ENCODE measurements around the gene PDE6G.
A peak's percentile ranks its signal among the peaks of the same experiment; 100 is the strongest.

The PDE6G gene

DNA sequence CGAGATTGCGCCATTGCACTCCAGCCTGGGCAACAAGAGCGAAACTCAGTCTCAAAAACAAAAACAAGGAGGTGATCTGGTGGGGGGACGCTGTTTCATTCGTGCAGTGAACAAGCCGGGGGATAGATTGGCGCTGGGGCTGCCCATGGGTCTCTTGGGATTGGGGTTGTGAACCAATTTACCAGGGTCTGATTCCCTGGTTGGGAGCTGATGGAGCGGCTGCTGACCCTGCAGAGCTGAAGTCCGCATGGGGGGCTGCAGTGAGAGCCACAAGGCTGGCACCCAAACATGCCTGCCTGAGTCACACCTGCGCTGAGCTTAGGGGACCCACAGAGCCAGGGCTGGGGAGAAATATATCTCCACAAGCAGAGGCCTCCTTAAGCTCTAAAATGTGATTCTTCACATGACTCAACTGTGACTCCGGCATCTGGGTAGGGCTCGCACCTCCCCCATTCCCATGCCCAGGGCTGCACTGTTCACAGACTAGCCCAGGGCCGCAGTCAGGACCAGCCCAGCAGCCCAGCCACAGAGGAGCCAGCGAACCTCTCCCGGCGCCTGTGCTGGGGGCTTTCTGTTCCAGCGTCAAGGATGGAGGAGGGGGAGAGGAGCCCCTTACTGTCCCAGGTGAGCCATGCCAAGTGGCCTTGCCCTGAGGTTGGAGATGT is 14.4 kb downstream of the PDE6G start:
- FAIRE-seq = no peak
- DNase-seq (ENCODE audit: insufficient read length, low spot score) = no peak
- TF ChIP-seq POLR2A (IDR thresholded peaks at IDR 0.05; ENCODE audit: low read depth, low read length) (no peak), POU2F2 (IDR thresholded peaks at IDR 0.05; ENCODE audit: low read depth, low read length) (no peak), SPI1 (IDR thresholded peaks at IDR 0.05; ENCODE audit: low read depth, low read length) (no peak), POLR2AphosphoS5 (IDR thresholded peaks at IDR 0.05; ENCODE audit: low read depth, low read length) (no peak), TAF1 (IDR thresholded peaks at IDR 0.05; ENCODE audit: low read depth, low read length) (no peak), PAX5 (IDR thresholded peaks at IDR 0.05; ENCODE audit: insufficient read depth, low read length, severe bottlenecking) (no peak)

DNA sequence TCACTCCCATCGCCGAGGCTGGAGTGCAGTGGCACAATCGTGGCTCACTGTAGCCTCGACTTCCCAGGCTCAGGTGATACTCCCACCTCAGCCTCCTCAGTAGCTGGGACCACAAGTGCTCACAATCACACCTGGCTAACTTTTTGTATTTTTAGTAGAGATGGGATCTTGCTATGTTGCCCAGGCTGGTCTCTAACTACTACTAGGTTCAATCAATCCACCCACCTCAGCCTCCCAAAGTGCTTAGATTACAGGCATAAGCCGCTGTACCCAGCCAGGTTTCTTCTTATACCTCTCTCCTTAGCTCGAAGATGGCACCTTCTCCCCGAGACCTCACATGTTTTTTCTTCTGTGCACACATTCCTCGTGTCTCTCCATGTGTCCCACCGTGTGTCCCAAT is 16.3 kb downstream of the PDE6G start:
- DNase-seq (ENCODE audit: insufficient read length, low spot score) = no peak
- no peak for TF ChIP-seq POLR2AphosphoS5 (IDR thresholded peaks at IDR 0.05; ENCODE audit: low read depth, low read length)
- no peak for TF ChIP-seq POLR2A (IDR thresholded peaks at IDR 0.05; ENCODE audit: low read depth, low read length)
- TF ChIP-seq SPI1 (IDR thresholded peaks at IDR 0.05; ENCODE audit: low read depth, low read length) = no peak
- TF ChIP-seq POU2F2 (IDR thresholded peaks at IDR 0.05; ENCODE audit: low read depth, low read length) = no peak
- TF ChIP-seq TAF1 (IDR thresholded peaks at IDR 0.05; ENCODE audit: low read depth, low read length) = no peak
- TF ChIP-seq PAX5 (IDR thresholded peaks at IDR 0.05; ENCODE audit: insufficient read depth, low read length, severe bottlenecking) = no peak
- no peak for FAIRE-seq

DNA sequence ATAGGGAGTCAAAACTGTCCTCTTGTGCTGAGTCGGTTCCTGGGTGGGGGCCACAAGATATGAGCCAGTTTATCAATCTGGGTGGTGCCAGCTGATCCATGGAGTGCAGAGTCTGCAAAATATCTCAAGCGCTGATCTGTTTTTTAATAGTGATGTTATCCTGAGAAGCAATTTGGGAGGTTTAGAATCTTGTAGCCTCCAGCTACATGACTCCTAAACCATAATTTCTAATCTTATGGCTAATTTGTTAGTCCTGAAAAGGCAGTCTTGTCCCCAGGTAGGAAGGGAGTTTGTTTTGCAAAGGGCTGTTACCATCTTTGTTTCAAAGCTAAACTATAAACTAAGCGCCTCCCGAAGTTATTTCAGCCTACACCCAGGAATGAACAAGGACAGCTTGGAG is 17.7 kb downstream of the PDE6G start:
- TF ChIP-seq SPI1 (IDR thresholded peaks at IDR 0.05; ENCODE audit: low read depth, low read length) (no peak), POLR2A (IDR thresholded peaks at IDR 0.05; ENCODE audit: low read depth, low read length) (no peak), TAF1 (IDR thresholded peaks at IDR 0.05; ENCODE audit: low read depth, low read length) (no peak), POU2F2 (IDR thresholded peaks at IDR 0.05; ENCODE audit: low read depth, low read length) (no peak), PAX5 (IDR thresholded peaks at IDR 0.05; ENCODE audit: insufficient read depth, low read length, severe bottlenecking) (no peak), POLR2AphosphoS5 (IDR thresholded peaks at IDR 0.05; ENCODE audit: low read depth, low read length) (no peak)
- DNase-seq (ENCODE audit: insufficient read length, low spot score) = no peak
- no peak for FAIRE-seq

DNA sequence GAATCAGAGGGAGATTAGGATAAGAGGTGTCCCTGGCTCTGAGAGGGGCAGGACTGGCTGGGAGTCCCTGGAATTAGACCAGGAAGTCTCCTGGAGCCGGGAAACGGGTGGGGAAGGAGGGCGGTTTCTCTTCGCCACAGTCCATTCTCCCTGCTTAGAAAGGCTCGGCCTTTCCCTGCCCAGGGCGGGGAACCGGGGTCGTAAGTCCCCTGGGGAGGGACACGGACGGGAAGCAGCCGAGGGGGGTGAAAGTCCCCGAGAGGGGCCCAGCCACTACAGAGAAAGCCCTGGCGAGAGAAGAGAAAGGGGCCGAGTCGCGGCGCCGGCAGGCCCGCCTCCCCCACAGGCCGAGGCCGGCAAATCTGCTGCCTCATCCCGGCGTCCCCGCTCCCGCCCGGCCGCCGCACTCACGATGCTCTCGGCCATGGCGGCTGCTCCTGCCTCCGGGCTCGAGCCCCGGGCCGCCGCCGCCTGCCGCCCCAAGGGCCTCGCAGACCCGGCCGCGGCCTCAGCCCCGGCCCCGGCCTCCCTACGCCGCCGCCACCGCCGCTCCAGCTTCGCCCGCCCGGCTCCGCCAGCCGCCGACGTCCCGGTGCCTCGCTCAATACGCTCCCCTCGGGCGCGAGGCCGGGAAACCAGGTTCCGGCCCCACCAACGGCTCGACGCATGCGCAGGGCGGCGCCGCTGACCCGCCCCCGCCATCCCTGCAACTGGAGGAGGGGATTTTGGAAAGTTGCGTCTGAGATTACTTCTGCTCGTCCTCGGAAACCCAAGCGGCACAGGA is 19.6 kb downstream of the PDE6G start, which contains the start of the genes NPLOC4 and TSPAN10:
NPLOC4 (minus strand) TSS at position 608 of the 784 bp plus-strand sequence; CDS start at position 426, 182 bp downstream.
TSPAN10 (plus strand) TSS at position 692 of the 784 bp plus-strand sequence. CDS start 5,217 bp downstream, outside the sequence.
- DNase-seq (ENCODE audit: insufficient read length, low spot score) (peak; percentile 95), FAIRE-seq (peak; percentile 91)
- TF ChIP-seq POLR2A (IDR thresholded peaks at IDR 0.05; ENCODE audit: low read depth, low read length) (peak; percentile 65), PAX5 (IDR thresholded peaks at IDR 0.05; ENCODE audit: insufficient read depth, low read length, severe bottlenecking) (no peak), POLR2AphosphoS5 (IDR thresholded peaks at IDR 0.05; ENCODE audit: low read depth, low read length) (no peak), POU2F2 (IDR thresholded peaks at IDR 0.05; ENCODE audit: low read depth, low read length) (peak; percentile 52; the same call in 1 of the 2 replicates), TAF1 (IDR thresholded peaks at IDR 0.05; ENCODE audit: low read depth, low read length) (peak; percentile 94), SPI1 (IDR thresholded peaks at IDR 0.05; ENCODE audit: low read depth, low read length) (no peak)

DNA sequence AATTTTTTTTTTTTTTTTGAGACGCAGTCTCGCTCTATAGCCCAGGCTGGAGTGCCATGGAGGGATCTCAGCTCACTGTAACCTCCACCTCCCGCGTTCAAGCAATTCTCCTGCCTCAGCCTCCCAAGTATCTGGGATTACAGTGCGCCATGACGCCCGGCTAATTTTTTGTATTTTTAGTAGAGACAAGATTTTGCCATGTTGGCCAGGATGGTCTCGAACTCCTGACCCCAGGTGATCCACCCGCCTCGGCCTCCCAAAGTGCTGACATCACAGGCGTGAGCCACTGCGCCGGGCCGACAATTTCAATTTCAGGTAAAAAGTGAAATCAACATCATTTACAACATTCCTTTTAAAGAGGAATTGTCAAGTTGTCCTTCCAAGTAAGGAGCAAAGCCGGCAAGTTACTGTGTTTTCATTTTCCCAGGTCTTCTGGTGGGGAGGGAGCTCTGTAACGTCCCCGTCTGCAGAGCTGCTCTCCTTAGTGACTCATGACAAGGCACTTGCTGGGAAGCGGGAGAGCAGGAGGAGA is 20.3 kb downstream of the PDE6G start:
- TF ChIP-seq POLR2A (IDR thresholded peaks at IDR 0.05; ENCODE audit: low read depth, low read length) (no peak), POU2F2 (IDR thresholded peaks at IDR 0.05; ENCODE audit: low read depth, low read length) (no peak), POLR2AphosphoS5 (IDR thresholded peaks at IDR 0.05; ENCODE audit: low read depth, low read length) (no peak), TAF1 (IDR thresholded peaks at IDR 0.05; ENCODE audit: low read depth, low read length) (no peak), SPI1 (IDR thresholded peaks at IDR 0.05; ENCODE audit: low read depth, low read length) (no peak), PAX5 (IDR thresholded peaks at IDR 0.05; ENCODE audit: insufficient read depth, low read length, severe bottlenecking) (no peak)
- FAIRE-seq = no peak
- no peak for DNase-seq (ENCODE audit: insufficient read length, low spot score)

DNA sequence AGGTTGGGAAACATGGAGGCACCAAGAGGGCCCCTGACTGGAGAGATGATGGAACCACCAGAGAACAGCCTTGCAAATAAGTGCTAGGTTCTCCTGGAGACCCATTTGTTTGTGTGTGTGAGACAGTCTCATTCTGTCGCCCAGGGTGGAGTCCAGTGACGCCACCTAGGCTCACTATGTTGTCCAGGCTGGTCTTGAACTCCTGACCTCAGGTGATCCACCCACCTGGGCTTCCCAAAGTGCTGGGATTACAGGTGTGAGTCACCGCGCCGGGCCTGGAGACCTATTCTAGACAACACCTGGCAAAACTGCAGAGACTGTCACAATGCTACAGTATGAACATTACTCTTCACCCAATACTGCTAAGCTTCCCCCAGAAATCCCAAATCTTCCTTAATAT is 20.9 kb downstream of the PDE6G start:
- DNase-seq (ENCODE audit: insufficient read length, low spot score) = no peak
- FAIRE-seq = no peak
- no peak for TF ChIP-seq SPI1 (IDR thresholded peaks at IDR 0.05; ENCODE audit: low read depth, low read length)
- TF ChIP-seq POLR2AphosphoS5 (IDR thresholded peaks at IDR 0.05; ENCODE audit: low read depth, low read length) = no peak
- TF ChIP-seq POLR2A (IDR thresholded peaks at IDR 0.05; ENCODE audit: low read depth, low read length) = no peak
- no peak for TF ChIP-seq TAF1 (IDR thresholded peaks at IDR 0.05; ENCODE audit: low read depth, low read length)
- no peak for TF ChIP-seq PAX5 (IDR thresholded peaks at IDR 0.05; ENCODE audit: insufficient read depth, low read length, severe bottlenecking)
- no peak for TF ChIP-seq POU2F2 (IDR thresholded peaks at IDR 0.05; ENCODE audit: low read depth, low read length)

DNA sequence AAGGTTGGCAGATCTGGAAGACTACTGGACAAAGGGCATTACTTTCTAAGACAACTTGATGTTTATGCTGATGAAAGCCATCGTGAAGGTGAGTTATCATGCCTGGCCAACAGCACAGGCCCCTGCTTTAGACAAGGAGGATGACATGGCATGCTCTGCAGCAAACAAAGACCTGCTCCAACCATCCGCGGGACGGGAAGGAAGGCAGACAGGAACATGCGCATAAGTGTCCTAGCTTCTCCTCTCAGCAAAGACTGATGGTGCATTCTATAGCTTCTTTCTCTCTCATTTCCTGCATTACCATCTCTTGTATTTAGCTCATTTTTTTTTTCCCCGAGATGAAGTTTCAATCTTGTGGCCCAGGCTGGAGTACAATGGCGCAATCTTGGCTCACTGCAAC is 24.9 kb downstream of the PDE6G start:
- FAIRE-seq = no peak
- no peak for TF ChIP-seq TAF1 (IDR thresholded peaks at IDR 0.05; ENCODE audit: low read depth, low read length)
- no peak for TF ChIP-seq PAX5 (IDR thresholded peaks at IDR 0.05; ENCODE audit: insufficient read depth, low read length, severe bottlenecking)
- TF ChIP-seq POLR2A (IDR thresholded peaks at IDR 0.05; ENCODE audit: low read depth, low read length) = no peak
- no peak for TF ChIP-seq POU2F2 (IDR thresholded peaks at IDR 0.05; ENCODE audit: low read depth, low read length)
- TF ChIP-seq SPI1 (IDR thresholded peaks at IDR 0.05; ENCODE audit: low read depth, low read length) = no peak
- TF ChIP-seq POLR2AphosphoS5 (IDR thresholded peaks at IDR 0.05; ENCODE audit: low read depth, low read length) = no peak
- DNase-seq (ENCODE audit: insufficient read length, low spot score) = no peak

DNA sequence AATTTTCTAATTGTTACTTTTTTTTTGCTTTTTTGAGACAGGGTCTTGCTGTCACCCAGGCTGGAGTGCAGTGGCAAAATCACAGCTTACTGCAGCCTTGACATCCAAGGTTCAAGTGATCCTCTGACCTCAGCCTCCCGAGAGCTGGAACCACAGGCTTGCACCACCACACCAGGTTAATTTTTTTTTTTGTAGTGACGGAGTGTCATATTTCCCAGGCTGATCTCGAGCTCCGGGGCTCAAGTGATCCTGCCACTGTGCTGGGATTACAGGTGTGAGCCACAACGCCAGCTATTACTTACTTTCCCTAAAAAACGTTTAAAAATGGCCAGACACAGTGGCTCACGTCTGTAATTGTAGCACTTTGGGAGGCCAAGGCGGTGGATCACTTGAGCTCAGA is 26.1 kb downstream of the PDE6G start:
- TF ChIP-seq PAX5 (IDR thresholded peaks at IDR 0.05; ENCODE audit: insufficient read depth, low read length, severe bottlenecking) = no peak
- TF ChIP-seq POLR2A (IDR thresholded peaks at IDR 0.05; ENCODE audit: low read depth, low read length) = no peak
- no peak for TF ChIP-seq SPI1 (IDR thresholded peaks at IDR 0.05; ENCODE audit: low read depth, low read length)
- no peak for TF ChIP-seq POU2F2 (IDR thresholded peaks at IDR 0.05; ENCODE audit: low read depth, low read length)
- no peak for TF ChIP-seq POLR2AphosphoS5 (IDR thresholded peaks at IDR 0.05; ENCODE audit: low read depth, low read length)
- no peak for TF ChIP-seq TAF1 (IDR thresholded peaks at IDR 0.05; ENCODE audit: low read depth, low read length)
- FAIRE-seq = no peak
- DNase-seq (ENCODE audit: insufficient read length, low spot score) = no peak
